PC-9 (cell line): ENCODE data around the gene PPM1N. TPM values are rescaled to one million over a fixed set of nuclear protein-coding genes. Genes with fewer than 3 reads are reported as not detected.

Experiments
- BruUV-seq: library from RNA; stranded (reverse); fragments of 400-500 nt; replicated peaks from 2 replicates; lab custom pipeline; 2021; lab: Mats Ljungman, UMichigan
- CTCF ChIA-PET: fragments of 300-600 bp; sonication (Branson Sonifier 250); formaldehyde crosslinking; loops from one replicate; lab custom pipeline; 2022; ENCODE audit warnings: antibody characterized with exemption; lab: Charles Lee
- POLR2A ChIA-PET: fragments of 300-600 bp; sonication (Branson Sonifier 250); formaldehyde crosslinking; loops from one replicate; lab custom pipeline; 2022; ENCODE audit warnings: antibody characterized with exemption; ENCODE audit not compliant: unreplicated experiment; lab: Charles Lee
- DNase-seq, 2 experiments: peaks; one replicate each; pipeline versions ENCODE4 v3.0.0 to v3.0.0-alpha.2; 2015 to 2022; ENCODE audit warnings: mixed read lengths in 1 of 2
- H2AFZ ChIP-seq: fragments of 200-600 bp; sonication (generic); 2 replicates; pipeline ENCODE4 v1.8.1; 2017; ENCODE audit warnings: antibody characterized with exemption
- H3F3A ChIP-seq: fragments of 200-600 bp; sonication (generic); 2 replicates; pipeline ENCODE4 v1.8.1; 2017; ENCODE audit warnings: antibody characterized with exemption, mild to moderate bottlenecking, low read depth; ENCODE audit not compliant: insufficient read depth
- H3K27ac ChIP-seq: fragments of 200-600 bp; sonication (generic); 2 replicates; pipeline ENCODE4 v1.6.1; 2016; ENCODE audit warnings: mixed run types
- H3K27me3 ChIP-seq: fragments of 200-600 bp; sonication (generic); 2 replicates; pipeline ENCODE4 v1.6.1; 2016; ENCODE audit warnings: low read depth, mixed run types; ENCODE audit not compliant: insufficient read depth
- H3K36me3 ChIP-seq: fragments of 200-600 bp; sonication (generic); 2 replicates; pipeline ENCODE4 v1.6.1; 2016; ENCODE audit warnings: low read depth, mixed run types
- H3K4me1 ChIP-seq: fragments of 200-600 bp; sonication (generic); replicated peaks from 2 replicates; pipeline ENCODE4 v1.6.1; 2016; ENCODE audit warnings: mixed run types; ENCODE audit not compliant: insufficient read depth
- H3K4me2 ChIP-seq: fragments of 200-600 bp; sonication (generic); 2 replicates; pipeline ENCODE4 v1.6.1; 2017; ENCODE audit warnings: mixed run types
- H3K4me3 ChIP-seq: fragments of 200-600 bp; sonication (generic); 2 replicates; pipeline ENCODE4 v1.6.1; 2016; ENCODE audit warnings: mixed run types
- H3K79me2 ChIP-seq: fragments of 200-600 bp; sonication (generic); 2 replicates; pipeline ENCODE4 v1.6.1; 2017; ENCODE audit warnings: low read depth, mixed run types
- H3K9me2 ChIP-seq: fragments of 200-600 bp; sonication (generic); 2 replicates; pipeline ENCODE4 v1.8.1; 2017; ENCODE audit warnings: mild to moderate bottlenecking; ENCODE audit not compliant: insufficient read depth
- H3K9me3 ChIP-seq: fragments of 200-600 bp; sonication (generic); 2 replicates; pipeline ENCODE4 v1.8.1; 2016; ENCODE audit warnings: low read depth; ENCODE audit not compliant: insufficient read depth
- H4K20me1 ChIP-seq: fragments of 200-600 bp; sonication (generic); 2 replicates; pipeline ENCODE4 v1.8.1; 2017; ENCODE audit not compliant: insufficient read depth
- CTCF ChIP-seq: fragments of 200-600 bp; sonication (generic); conservative IDR thresholded peaks from 2 replicates; pipeline ENCODE4 v1.6.1; 2017; ENCODE audit warnings: mixed run types, antibody characterized with exemption, mild to moderate bottlenecking, moderate library complexity
- EZH2 ChIP-seq: fragments of 200-600 bp; sonication (generic); IDR thresholded peaks from 2 replicates; pipeline ENCODE4 v1.8.0; 2017; ENCODE audit warnings: antibody characterized with exemption, low read depth
- intact Hi-C: fragments of 100-400 bp; cut with micrococcal nuclease; formaldehyde crosslinking; loops from one replicate; pipeline ENCODE4 v1.10.0; 2022; ENCODE audit not compliant: unreplicated experiment
- total RNA-seq: library from RNA; stranded (reverse); gene quantifications from 2 replicates; pipeline ENCODE4 v1.2.3, GENCODE V29; 2021

PPM1N gene
- total RNA-seq, 1 experiment from 2014 or later = 5.0 TPM

DNA sequence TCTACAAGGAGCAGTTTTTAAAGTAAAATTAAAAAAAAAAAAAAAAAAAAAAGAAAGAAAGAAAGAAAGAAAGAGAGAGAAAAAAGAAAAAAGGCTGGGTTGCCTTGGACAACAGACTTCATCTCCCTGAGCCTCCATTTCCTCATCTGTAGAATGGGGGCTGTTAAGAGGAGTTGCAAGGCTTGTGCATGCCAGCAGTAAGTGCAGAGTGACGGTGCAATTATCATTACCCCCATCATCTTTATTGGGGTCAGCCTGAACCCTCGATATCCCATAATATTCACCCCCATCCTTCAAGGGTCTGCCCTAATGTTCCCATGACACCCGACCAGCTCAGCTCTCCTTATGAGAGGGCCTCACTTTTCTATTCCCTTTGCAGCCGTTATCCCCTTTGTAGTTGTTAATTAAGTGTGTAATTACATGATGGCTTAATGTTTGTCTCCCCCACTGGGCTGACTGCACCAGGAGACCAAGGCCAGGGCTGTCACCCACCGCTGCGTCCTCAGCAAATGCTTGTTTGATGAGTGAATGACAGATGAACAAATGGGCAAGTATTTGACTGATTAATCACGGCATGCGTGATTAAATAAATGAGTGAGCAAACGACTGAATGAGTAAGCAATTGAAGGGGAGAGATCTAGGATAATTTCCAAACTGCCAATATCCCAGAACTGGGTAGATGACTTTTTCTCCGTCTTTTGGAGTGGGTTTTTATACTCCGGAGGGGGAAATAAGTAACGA is 20.4 kb upstream of the PPM1N start:
- CTCF ChIA-PET = interaction anchor here (0.6 to 3.8 kb wide), 7 partner anchors 9 to 138 kb away, joined by 3 to 59 read pairs (median 5); no protein-coding TSS in a partner anchor
- H3K9me3 ChIP-seq = no peaks in the 10 kb centered on the region
- H3K79me2 ChIP-seq = no peaks in the 10 kb centered on the region
- POLR2A ChIA-PET = interaction anchor here (0.6 to 1.4 kb wide), 5 partner anchors 8 to 630 kb away, joined by 3 to 14 read pairs (median 3); no protein-coding TSS in a partner anchor
- peak overlapping the region; percentile 83 for H3K27ac ChIP-seq
- H3K27me3 ChIP-seq = no peaks in the 10 kb centered on the region
- no TSS peak for BruUV-seq
- peaks cover 12% of the 10 kb centered on the region for H3K4me1 ChIP-seq
- 0 out of 2 replicates have a peak overlapping the region, but pooled peaks have one; percentile 10 for H2AFZ ChIP-seq
- peaks cover 20% of the 10 kb centered on the region for H3F3A ChIP-seq
- H3K4me2 ChIP-seq = peak overlapping the region; percentile 71
- no peaks in the 10 kb centered on the region for H3K9me2 ChIP-seq
- no peaks in the 10 kb centered on the region for H3K36me3 ChIP-seq
- peak in 1 of 2 experiments; percentile 92 for DNase-seq
- intact Hi-C loops = loop anchor here (1.0 to 5.0 kb wide), 5 partner anchors 35 to 141 kb away; partner anchors contain the start of gene PPP1R13L
- peak overlapping the region; percentile 62 for H3K4me3 ChIP-seq
- TF ChIP-seq CTCF = 0 out of 2 replicates have a peak, but pooled peaks have one; percentile 60
- TF ChIP-seq EZH2 = no peak
- H4K20me1 ChIP-seq = no peaks in the 10 kb centered on the region

DNA sequence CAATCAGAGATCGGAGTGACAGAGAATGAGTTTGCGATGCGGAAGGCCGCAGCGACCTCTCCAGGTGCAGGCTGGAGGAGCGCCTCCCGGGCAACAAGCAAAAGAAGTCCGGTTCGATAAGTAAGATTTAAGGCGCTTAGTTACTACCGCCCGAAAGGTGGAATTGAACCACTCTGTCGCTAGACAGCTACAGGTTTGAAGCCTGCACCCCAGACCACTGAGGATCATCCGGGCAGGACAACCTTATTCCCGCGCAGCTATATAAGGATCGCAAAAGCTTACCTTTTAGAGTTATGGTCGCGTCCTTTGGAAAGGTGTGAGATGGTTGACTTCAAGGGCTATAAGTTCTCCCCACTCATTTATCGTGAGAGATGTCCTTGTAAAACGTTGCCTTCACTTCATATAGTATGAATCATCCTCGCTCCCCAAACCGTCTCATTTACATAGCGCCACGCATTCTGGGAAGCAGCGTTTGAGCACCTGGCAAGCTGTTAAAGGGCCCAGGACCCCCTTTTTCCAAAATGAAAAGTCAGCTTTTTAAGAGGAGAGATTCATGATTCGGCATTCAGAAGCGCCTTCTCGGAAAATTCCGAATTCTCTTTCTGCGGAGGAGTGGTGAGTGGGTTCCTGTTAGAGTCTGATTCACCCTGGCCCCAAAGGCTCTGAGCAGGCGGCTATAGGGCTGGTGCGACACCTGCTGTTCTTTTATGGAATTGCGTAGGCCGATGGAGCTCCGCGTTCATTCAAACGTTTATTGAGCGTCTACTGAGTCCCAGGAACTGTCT is 19.6 kb upstream of the PPM1N start:
- DNase-seq = peak; percentile 87 to 90
- Histone ChIP-seq H3K4me1 (peaks cover 12% of the 10 kb centered on the region), H3F3A (peaks cover 20% of the 10 kb centered on the region), H3K79me2 (no peaks in the 10 kb centered on the region), H3K27ac (peak overlapping the region; percentile 83), H3K4me3 (peak overlapping the region; percentile 62), H3K4me2 (peak overlapping the region; percentile 71), H3K27me3 (no peaks in the 10 kb centered on the region), H3K36me3 (no peaks in the 10 kb centered on the region), H4K20me1 (no peaks in the 10 kb centered on the region), H2AFZ (peak overlapping the region; percentile 81), H3K9me2 (no peaks in the 10 kb centered on the region), H3K9me3 (no peaks in the 10 kb centered on the region)
- TF ChIP-seq EZH2 (no peak), CTCF (peak; percentile 99)
- CTCF ChIA-PET = interaction anchor here (0.5 to 3.8 kb wide), 17 partner anchors 10 to 573 kb away, joined by 3 to 59 read pairs (median 4); no protein-coding TSS in a partner anchor
- intact Hi-C loops = loop anchor here (1.0 to 5.0 kb wide), 5 partner anchors 35 to 141 kb away; partner anchors contain the start of gene PPP1R13L
- POLR2A ChIA-PET = interaction anchor here (0.5 to 1.4 kb wide), 10 partner anchors 9 to 631 kb away, joined by 3 to 14 read pairs (median 3); partner anchors contain the start of genes PPP1R13L and SIX5
- BruUV-seq = TSS peak; percentile 99

GRCh38 chr19:45483033-45483432 is 15.2 kb upstream of the PPM1N start:
- peaks cover 2% of the 10 kb centered on the region for H3K4me1 ChIP-seq
- H4K20me1 ChIP-seq = no peaks in the 10 kb centered on the region
- BruUV-seq = no TSS peak
- TF ChIP-seq CTCF = no peak
- no peak for TF ChIP-seq EZH2
- H3K9me2 ChIP-seq = no peaks in the 10 kb centered on the region
- H3K27ac ChIP-seq = no peak overlapping the region
- no peaks in the 10 kb centered on the region for H3K27me3 ChIP-seq
- H3K36me3 ChIP-seq = no peaks in the 10 kb centered on the region
- H3K9me3 ChIP-seq = no peaks in the 10 kb centered on the region
- H3K4me3 ChIP-seq = no peak overlapping the region
- no peaks in the 10 kb centered on the region for H3K79me2 ChIP-seq
- H3F3A ChIP-seq = peaks cover 29% of the 10 kb centered on the region
- intact Hi-C loops = no loop called here
- ChIA-PET CTCF (no interaction called here), POLR2A (no interaction called here)
- no peak overlapping the region for H3K4me2 ChIP-seq
- H2AFZ ChIP-seq = no peak overlapping the region
- DNase-seq = no peak
